ENCODE results near the gene AMOTL1. TPM values are rescaled to one million over a fixed set of nuclear protein-coding genes. Genes with fewer than 3 reads are reported as not detected.

The AMOTL1 gene
- total RNA-seq, 1 experiment from 2014 or later = 57.4 TPM

- Histone ChIP-seq H3K27ac (no peak overlapping the region), H3K4me3 (no peak overlapping the region), H3K4me1 (peaks cover 39% of the 10 kb centered on the region), H3K27me3 (no peaks in the 10 kb centered on the region), H3K36me3 (no peaks in the 10 kb centered on the region), H3K9me3 (replicated peaks) (no peaks in the 10 kb centered on the region)
- no peak for DNase-seq
These were observed 32.2 kb upstream of the AMOTL1 start for GRCh38 chr11:94735907-94736306.

- no peak overlapping the region for H3K27ac ChIP-seq
- peaks cover 28% of the 10 kb centered on the region for H3K4me1 ChIP-seq
- peak in 1 of 2 experiments; percentile 33 for DNase-seq
- H3K36me3 ChIP-seq = no peaks in the 10 kb centered on the region
- H3K27me3 ChIP-seq = no peaks in the 10 kb centered on the region
- H3K4me3 ChIP-seq = no peak overlapping the region
- H3K9me3 ChIP-seq (replicated peaks) = no peaks in the 10 kb centered on the region; the same call in 1 of the 2 replicates
These were observed 31.0 kb upstream of the AMOTL1 start for GRCh38 chr11:94737171-94737611.

- no peak overlapping the region for H3K27ac ChIP-seq
- no peak overlapping the region for H3K4me3 ChIP-seq
- no peaks in the 10 kb centered on the region for H3K36me3 ChIP-seq
- H3K4me1 ChIP-seq = peaks cover 17% of the 10 kb centered on the region
- no peaks in the 10 kb centered on the region for H3K27me3 ChIP-seq
- no peaks in the 10 kb centered on the region; the same call in 1 of the 2 replicates for H3K9me3 ChIP-seq (replicated peaks)
- no peak for DNase-seq
These were observed 29.4 kb upstream of the AMOTL1 start for GRCh38 chr11:94738746-94739145.

- Histone ChIP-seq H3K4me3 (no peak overlapping the region), H3K9me3 (replicated peaks) (no peaks in the 10 kb centered on the region; the same call in 1 of the 2 replicates), H3K27ac (no peak overlapping the region), H3K4me1 (peaks cover 17% of the 10 kb centered on the region), H3K27me3 (no peaks in the 10 kb centered on the region), H3K36me3 (no peaks in the 10 kb centered on the region)
- peak in 1 of 2 experiments; percentile 18 for DNase-seq
These were observed 28.8 kb upstream of the AMOTL1 start for GRCh38 chr11:94739331-94739730.

- peak; percentile 62 to 64 for DNase-seq
- Histone ChIP-seq H3K4me1 (peaks cover 17% of the 10 kb centered on the region), H3K27me3 (no peaks in the 10 kb centered on the region), H3K4me3 (peak overlapping the region; percentile 70), H3K9me3 (replicated peaks) (no peaks in the 10 kb centered on the region; the same call in 1 of the 2 replicates), H3K36me3 (no peaks in the 10 kb centered on the region), H3K27ac (peak overlapping the region; percentile 14; the same call in 1 of the 2 replicates)
These were observed 27.8 kb upstream of the AMOTL1 start for GRCh38 chr11:94740083-94741021.

- no peaks in the 10 kb centered on the region; the same call in 1 of the 2 replicates for H3K9me3 ChIP-seq (replicated peaks)
- DNase-seq = peak; percentile 38 to 73
- H3K4me1 ChIP-seq = peaks cover 17% of the 10 kb centered on the region
- H3K27me3 ChIP-seq = no peaks in the 10 kb centered on the region
- H3K36me3 ChIP-seq = no peaks in the 10 kb centered on the region
- H3K27ac ChIP-seq = peak overlapping the region; percentile 14; the same call in 1 of the 2 replicates
- H3K4me3 ChIP-seq = peak overlapping the region; percentile 70
These were observed 27.0 kb upstream of the AMOTL1 start for GRCh38 chr11:94741022-94741679.

- no peak overlapping the region for H3K27ac ChIP-seq
- H3K27me3 ChIP-seq = no peaks in the 10 kb centered on the region
- no peak overlapping the region for H3K4me3 ChIP-seq
- no peaks in the 10 kb centered on the region for H3K36me3 ChIP-seq
- H3K4me1 ChIP-seq = peaks cover 6% of the 10 kb centered on the region
- H3K9me3 ChIP-seq (replicated peaks) = no peaks in the 10 kb centered on the region; the same call in 1 of the 2 replicates
- DNase-seq = no peak
These were observed 25.5 kb upstream of the AMOTL1 start for GRCh38 chr11:94742665-94743064.

GRCh38 chr11:94746721-94747120 is 21.4 kb upstream of the AMOTL1 start:
- H3K4me1 ChIP-seq = no peaks in the 10 kb centered on the region; the same call in 1 of the 2 replicates
- H3K4me3 ChIP-seq = no peak overlapping the region
- H3K27me3 ChIP-seq = no peaks in the 10 kb centered on the region
- no peaks in the 10 kb centered on the region for H3K36me3 ChIP-seq
- DNase-seq = no peak
- H3K27ac ChIP-seq = no peak overlapping the region
- H3K9me3 ChIP-seq (replicated peaks) = no peaks in the 10 kb centered on the region; the same call in 1 of the 2 replicates

- H3K27ac ChIP-seq = no peak overlapping the region
- no peaks in the 10 kb centered on the region; the same call in 1 of the 2 replicates for H3K4me1 ChIP-seq
- DNase-seq = no peak
- no peak overlapping the region for H3K4me3 ChIP-seq
- no peaks in the 10 kb centered on the region; the same call in 1 of the 2 replicates for H3K9me3 ChIP-seq (replicated peaks)
- no peaks in the 10 kb centered on the region for H3K36me3 ChIP-seq
- no peaks in the 10 kb centered on the region for H3K27me3 ChIP-seq
These were observed 21.0 kb upstream of the AMOTL1 start for GRCh38 chr11:94747146-94747545.

GRCh38 chr11:94747601-94748041 is 20.5 kb upstream of the AMOTL1 start:
- DNase-seq = no peak
- Histone ChIP-seq H3K27ac (no peak overlapping the region), H3K36me3 (no peaks in the 10 kb centered on the region), H3K4me1 (no peaks in the 10 kb centered on the region), H3K4me3 (no peak overlapping the region), H3K9me3 (replicated peaks) (no peaks in the 10 kb centered on the region), H3K27me3 (no peaks in the 10 kb centered on the region)

- no peaks in the 10 kb centered on the region for H3K36me3 ChIP-seq
- no peak overlapping the region for H3K27ac ChIP-seq
- no peaks in the 10 kb centered on the region for H3K27me3 ChIP-seq
- no peaks in the 10 kb centered on the region for H3K4me1 ChIP-seq
- DNase-seq = no peak
- no peak overlapping the region for H3K4me3 ChIP-seq
- no peaks in the 10 kb centered on the region for H3K9me3 ChIP-seq (replicated peaks)
These were observed 18.8 kb upstream of the AMOTL1 start for GRCh38 chr11:94749369-94749768.

GRCh38 chr11:94750319-94751217 is 17.6 kb upstream of the AMOTL1 start:
- Histone ChIP-seq H3K27me3 (no peaks in the 10 kb centered on the region), H3K36me3 (no peaks in the 10 kb centered on the region), H3K27ac (no peak overlapping the region), H3K9me3 (replicated peaks) (no peaks in the 10 kb centered on the region), H3K4me1 (no peaks in the 10 kb centered on the region), H3K4me3 (no peak overlapping the region)
- DNase-seq = no peak

GRCh38 chr11:94751218-94751609 is 16.9 kb upstream of the AMOTL1 start:
- no peaks in the 10 kb centered on the region for H3K4me1 ChIP-seq
- no peaks in the 10 kb centered on the region for H3K36me3 ChIP-seq
- no peak for DNase-seq
- no peaks in the 10 kb centered on the region for H3K9me3 ChIP-seq (replicated peaks)
- no peaks in the 10 kb centered on the region for H3K27me3 ChIP-seq
- H3K4me3 ChIP-seq = no peak overlapping the region
- no peak overlapping the region for H3K27ac ChIP-seq

GRCh38 chr11:94751786-94752185 is 16.4 kb upstream of the AMOTL1 start:
- Histone ChIP-seq H3K36me3 (no peaks in the 10 kb centered on the region), H3K27me3 (no peaks in the 10 kb centered on the region), H3K27ac (no peak overlapping the region), H3K9me3 (replicated peaks) (no peaks in the 10 kb centered on the region), H3K4me1 (no peaks in the 10 kb centered on the region), H3K4me3 (no peak overlapping the region)
- no peak for DNase-seq
